Activated T-cell treated with anti-CD3 and anti-CD28 coated beads, Interleukin-2, amount 50 U/mL, for 72 hours (primary cell): ENCODE results near the gene ACTN1. TPM values are rescaled to one million over a fixed set of nuclear protein-coding genes. Genes with fewer than 3 reads are reported as not detected.

Experiments
- ATAC-seq, 2 donors: fragments of 150-1000 bp; cut with Tn5 transposase; replicated peaks in 1 of 2; 2 replicates each; pipeline ENCODE4 v1.10.0; 2021; ENCODE audit warnings: moderate library complexity in 2 of 2, mild to moderate bottlenecking in 1 of 2
- DNase-seq, 2 donors: peaks; one replicate each; pipeline ENCODE4 v3.0.0; 2021 to 2022; ENCODE audit warnings: mixed read lengths in 1 of 2
- H3K27ac Mint-ChIP-seq: one replicate; pipeline ENCODE4 v1.8.0; 2022; ENCODE audit warnings: mild to moderate bottlenecking, moderate library complexity, mixed read lengths
- H3K27me3 Mint-ChIP-seq: one replicate; pipeline ENCODE4 v1.8.0; 2022; ENCODE audit warnings: low read depth, mixed read lengths
- H3K36me3 Mint-ChIP-seq, 2 donors: one replicate each; pipeline ENCODE4 v1.8.0; 2022; ENCODE audit warnings: mixed read lengths in 2 of 2, mild to moderate bottlenecking in 1 of 2; ENCODE audit not compliant: insufficient read depth in 2 of 2
- H3K4me1 Mint-ChIP-seq: one replicate; pipeline ENCODE4 v1.8.0; 2022; ENCODE audit warnings: low read depth, mixed read lengths
- H3K4me3 Mint-ChIP-seq, 2 donors: one replicate each; pipeline ENCODE4 v1.8.0; 2022; ENCODE audit warnings: mild to moderate bottlenecking in 2 of 2, mixed read lengths in 2 of 2, moderate library complexity in 2 of 2
- H3K9me3 Mint-ChIP-seq, 2 donors: one replicate each; pipeline ENCODE4 v1.8.0; 2022; ENCODE audit warnings: mixed read lengths in 2 of 2
- total RNA-seq, 2 donors: library from RNA; stranded (reverse); gene quantifications; one replicate each; pipeline ENCODE4 v1.2.3, GENCODE V29; 2022

ACTN1 gene
- total RNA-seq, 2 donors from 2014 or later, result 42.6 to 50.7 TPM

DNA sequence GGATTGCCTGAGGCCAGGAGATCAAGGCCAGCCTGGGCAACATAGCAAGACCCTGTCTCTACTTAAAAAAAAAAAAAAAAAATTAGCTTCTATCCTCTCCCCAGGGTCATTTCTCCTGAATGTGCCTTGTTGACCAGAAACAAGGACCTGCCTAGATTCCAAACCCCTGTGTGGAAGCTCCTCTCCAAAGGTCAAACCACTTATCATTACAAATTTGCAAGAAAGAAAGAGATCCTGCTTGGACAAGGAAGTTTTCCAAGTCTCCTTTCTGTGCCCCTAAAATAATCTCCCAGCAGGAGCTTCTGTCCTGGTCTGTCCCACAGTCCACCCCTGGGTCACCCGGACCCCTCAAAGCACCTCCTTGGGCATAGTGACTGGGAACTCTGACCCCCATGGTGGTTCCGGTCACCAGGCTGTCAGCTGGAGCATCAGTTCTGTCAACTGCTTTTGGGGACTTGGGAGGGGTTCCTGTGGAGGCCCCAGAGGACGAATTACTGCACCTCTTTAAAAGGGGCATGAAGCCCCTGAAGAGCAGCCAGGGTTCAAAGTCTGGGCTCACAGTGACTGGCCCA lies 38.4 kb downstream of the ACTN1 start:
- ATAC-seq (no peak), DNase-seq (no peak)
- Mint-ChIP-seq H3K9me3 (no peaks in the 10 kb centered on the region), H3K4me3 (no peak overlapping the region), H3K4me1 (peaks cover 73% of the 10 kb centered on the region), H3K27ac (no peak overlapping the region), H3K36me3 (no peaks in the 10 kb centered on the region), H3K27me3 (no peaks in the 10 kb centered on the region)

DNA sequence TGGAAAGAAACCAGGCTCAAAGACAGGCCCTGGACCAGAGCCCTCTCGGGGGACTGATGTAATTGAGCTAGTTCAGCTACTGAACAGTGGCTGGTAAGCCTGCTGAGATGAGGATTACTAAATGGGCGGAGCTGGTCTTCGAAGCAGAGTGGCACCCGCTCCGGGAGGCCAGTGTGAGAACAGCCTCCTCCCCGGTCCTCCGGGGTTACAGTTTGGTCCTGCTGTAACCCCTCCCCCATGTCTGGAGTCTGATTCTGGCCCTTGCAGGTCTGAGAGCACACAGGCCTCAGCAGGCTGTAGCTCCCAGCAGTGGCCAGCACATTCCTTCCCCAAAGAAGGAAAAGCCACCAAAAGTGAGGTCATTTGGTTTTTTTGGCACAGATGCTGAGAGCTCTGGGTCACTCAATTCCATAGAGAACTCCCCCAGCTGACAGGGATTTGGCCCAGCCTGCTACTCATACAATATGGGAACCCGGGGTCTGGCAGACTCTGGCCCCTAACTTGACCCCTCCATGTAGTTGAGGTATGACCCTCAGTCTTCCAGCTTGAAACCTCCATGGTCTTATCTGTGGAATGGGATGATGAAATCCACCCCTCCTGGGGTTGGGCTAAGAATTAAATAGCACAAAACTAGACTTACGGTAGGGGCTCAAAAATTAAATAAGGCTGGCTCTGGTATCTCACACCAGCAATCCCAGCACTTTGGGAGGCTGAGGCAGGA lies 39.0 kb downstream of the ACTN1 start:
- Mint-ChIP-seq H3K4me1 (peaks cover 71% of the 10 kb centered on the region), H3K4me3 (no peak overlapping the region), H3K27ac (no peak overlapping the region), H3K9me3 (no peaks in the 10 kb centered on the region), H3K27me3 (no peaks in the 10 kb centered on the region), H3K36me3 (no peaks in the 10 kb centered on the region)
- DNase-seq, result no peak
- peak; percentile 36 to 66 for ATAC-seq

DNA sequence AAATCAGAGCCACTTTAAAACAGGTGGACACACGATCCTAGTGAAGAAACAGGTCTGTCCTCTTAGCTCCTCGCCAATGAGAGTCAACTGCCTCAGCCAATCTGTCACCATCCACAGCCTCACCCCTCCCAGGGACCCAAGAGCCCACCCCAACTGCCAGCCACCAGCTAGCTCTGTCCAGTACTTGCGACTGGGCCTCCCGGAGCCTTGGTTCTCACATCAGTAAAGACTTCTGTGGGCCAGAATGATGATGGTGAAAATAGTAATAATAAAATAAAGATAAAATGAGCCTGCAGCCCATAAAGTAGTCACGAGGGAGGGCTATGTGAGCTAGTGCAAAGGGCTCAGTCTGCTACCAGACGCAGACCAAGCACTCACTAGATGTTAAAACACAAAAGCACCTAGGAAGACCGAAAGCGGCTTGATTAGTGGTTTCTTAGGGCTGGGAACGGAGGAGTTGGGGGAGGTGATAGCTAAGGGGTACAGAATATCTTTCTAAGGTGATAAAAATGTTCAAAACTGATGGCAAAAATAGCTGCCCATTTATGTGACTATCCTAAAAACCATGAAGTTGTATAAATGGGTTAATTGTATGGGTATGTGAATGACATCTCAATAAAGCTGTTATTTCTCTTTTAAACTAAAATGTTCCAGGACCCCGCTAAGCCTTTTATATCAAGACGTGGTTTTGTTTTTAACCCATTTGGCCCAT lies 39.8 kb downstream of the ACTN1 start:
- H3K27ac Mint-ChIP-seq, result no peak overlapping the region
- DNase-seq (no peak), ATAC-seq (no peak)
- no peaks in the 10 kb centered on the region for H3K9me3 Mint-ChIP-seq
- H3K4me3 Mint-ChIP-seq, result peak overlapping the region; percentile 29 to 37
- no peaks in the 10 kb centered on the region for H3K27me3 Mint-ChIP-seq
- H3K4me1 Mint-ChIP-seq, result peaks cover 71% of the 10 kb centered on the region
- no peaks in the 10 kb centered on the region for H3K36me3 Mint-ChIP-seq

DNA sequence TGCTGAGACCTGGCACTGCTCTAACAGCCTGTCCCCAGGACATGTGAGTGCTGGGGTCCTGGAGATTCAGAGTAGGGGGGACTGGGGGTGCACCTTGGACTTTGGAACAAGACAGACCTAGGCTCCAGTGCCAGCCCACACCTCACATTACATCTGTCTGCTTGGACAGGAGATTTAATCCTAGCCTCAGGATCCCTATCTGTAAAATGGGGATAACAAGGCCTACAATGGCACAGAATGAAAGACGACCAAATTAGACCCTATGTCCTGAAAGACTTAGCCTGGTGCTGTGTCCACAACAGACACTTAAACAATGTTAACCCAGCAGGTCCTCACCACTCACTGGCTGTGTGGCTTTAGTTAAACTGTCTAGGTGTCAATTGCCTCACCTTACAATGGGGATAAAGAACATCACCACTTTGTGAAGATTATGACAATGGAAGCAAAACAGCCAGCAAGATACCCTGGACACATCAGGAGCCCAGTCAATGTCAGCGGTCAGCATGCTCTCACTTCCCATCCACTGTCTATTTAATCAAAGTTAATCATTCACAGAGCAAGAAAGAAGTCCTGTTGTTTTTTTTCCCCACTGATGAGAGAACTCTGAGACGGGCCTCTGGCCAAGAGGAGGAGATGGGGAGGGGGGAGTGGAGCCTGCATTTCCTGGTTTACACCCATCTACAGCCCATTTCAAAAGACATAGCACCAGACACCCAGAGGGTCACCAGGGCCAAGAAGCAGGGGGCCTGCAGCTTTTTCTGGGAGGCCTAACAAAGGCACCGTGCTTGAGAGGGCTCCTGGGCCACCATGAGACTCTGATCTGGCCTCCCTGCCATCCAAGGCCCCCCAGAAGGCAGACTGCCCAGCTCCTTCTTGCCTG lies 40.6 kb downstream of the ACTN1 start:
- Mint-ChIP-seq H3K9me3 (no peaks in the 10 kb centered on the region), H3K36me3 (no peaks in the 10 kb centered on the region), H3K27ac (peak overlapping the region; percentile 6), H3K4me1 (peaks cover 78% of the 10 kb centered on the region), H3K27me3 (no peaks in the 10 kb centered on the region), H3K4me3 (peak overlapping the region; percentile 9 to 39)
- ATAC-seq (no peak), DNase-seq (no peak)

DNA sequence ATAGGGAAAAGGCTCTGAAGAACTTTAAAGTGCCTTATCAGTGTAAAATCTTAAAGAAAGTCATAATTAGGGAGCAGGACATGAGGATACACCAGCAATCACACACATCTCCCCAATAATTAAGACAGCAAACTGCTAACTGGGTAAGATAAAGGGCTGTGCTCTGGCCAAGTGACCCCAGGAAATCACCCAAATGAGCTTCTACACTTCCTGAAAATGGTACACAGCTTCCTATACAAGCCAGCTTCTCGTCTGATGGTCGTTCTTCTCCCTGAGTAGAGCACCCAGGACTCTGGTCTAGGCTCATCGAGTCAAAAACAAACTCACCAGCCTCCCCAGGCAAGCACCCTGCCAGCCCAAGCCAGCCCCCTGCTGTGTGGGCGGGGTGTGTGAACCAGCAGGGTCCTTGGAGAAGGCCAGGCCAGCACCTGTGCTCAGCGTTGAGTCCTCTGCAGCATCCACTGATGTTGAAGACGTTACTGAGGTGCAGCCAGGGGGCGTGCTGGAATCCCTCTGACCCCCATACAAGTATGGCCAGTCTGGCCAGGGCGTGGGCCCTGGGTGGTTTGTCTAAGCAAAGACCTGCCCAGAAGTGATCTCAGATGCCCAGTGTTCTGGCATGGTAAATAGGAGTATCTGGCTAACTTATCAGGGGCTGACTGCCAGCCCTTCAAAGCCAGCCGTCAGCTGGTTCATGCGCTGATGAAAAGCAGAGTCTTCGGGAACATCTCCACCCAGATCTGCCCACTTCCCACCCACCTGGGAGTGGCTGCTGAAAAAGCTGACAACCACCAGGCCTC lies 41.4 kb downstream of the ACTN1 start:
- no peaks in the 10 kb centered on the region for H3K36me3 Mint-ChIP-seq
- H3K4me1 Mint-ChIP-seq, result peaks cover 79% of the 10 kb centered on the region
- no peaks in the 10 kb centered on the region for H3K27me3 Mint-ChIP-seq
- no peak overlapping the region for H3K27ac Mint-ChIP-seq
- peak; percentile 40 to 42 for DNase-seq
- ATAC-seq, result peak; percentile 56 to 65
- H3K9me3 Mint-ChIP-seq, result no peaks in the 10 kb centered on the region
- peak overlapping the region; percentile 9 to 39 for H3K4me3 Mint-ChIP-seq

DNA sequence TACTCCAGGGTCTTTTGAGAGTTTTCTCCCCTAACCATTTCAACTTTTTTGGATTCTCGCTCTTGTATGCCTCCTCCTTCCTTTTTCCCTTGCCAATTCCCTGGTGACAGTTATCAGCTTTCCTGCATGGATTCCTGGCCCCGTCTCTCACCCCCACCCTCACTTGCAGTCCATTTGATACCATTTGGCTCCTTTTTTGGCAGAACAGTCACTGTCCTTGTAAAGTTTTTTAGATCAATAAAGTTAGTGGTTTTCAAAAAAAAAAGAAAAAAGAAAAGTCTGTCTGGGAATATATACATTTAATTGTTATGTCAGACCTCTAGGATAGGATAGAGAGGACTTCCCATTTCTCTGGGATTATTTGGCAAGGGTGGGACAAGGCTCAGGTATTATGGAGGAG lies 42.1 kb downstream of the ACTN1 start:
- H3K27me3 Mint-ChIP-seq, result no peaks in the 10 kb centered on the region
- ATAC-seq (no peak), DNase-seq (no peak)
- peaks cover 75% of the 10 kb centered on the region for H3K4me1 Mint-ChIP-seq
- H3K36me3 Mint-ChIP-seq, result no peaks in the 10 kb centered on the region
- no peak overlapping the region for H3K4me3 Mint-ChIP-seq
- H3K27ac Mint-ChIP-seq, result no peak overlapping the region
- no peaks in the 10 kb centered on the region for H3K9me3 Mint-ChIP-seq

DNA sequence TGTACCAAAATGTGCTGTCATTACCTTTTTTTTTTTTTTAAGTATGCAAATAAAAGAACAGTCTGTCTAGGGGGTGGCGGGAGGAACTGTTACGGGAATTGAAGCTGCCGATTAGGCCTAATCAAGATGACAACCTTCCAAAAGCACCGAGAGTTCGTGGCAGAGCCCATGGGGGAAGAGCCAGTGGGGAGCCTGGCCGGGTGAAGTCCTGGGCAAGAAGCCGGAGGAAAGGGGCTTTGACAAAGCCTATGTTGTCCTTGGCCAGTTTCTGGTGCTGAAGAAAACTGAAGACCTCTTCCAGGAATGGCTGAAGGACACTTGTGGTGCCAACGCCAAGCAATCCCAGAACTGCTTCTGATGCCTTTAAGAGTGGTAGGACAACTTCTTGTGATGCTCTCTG lies 42.6 kb downstream of the ACTN1 start:
- Mint-ChIP-seq H3K27me3 (no peaks in the 10 kb centered on the region), H3K4me1 (peaks cover 71% of the 10 kb centered on the region), H3K4me3 (no peak overlapping the region), H3K9me3 (no peaks in the 10 kb centered on the region), H3K27ac (peak overlapping the region; percentile 8), H3K36me3 (no peaks in the 10 kb centered on the region)
- ATAC-seq (no peak), DNase-seq (no peak)

DNA sequence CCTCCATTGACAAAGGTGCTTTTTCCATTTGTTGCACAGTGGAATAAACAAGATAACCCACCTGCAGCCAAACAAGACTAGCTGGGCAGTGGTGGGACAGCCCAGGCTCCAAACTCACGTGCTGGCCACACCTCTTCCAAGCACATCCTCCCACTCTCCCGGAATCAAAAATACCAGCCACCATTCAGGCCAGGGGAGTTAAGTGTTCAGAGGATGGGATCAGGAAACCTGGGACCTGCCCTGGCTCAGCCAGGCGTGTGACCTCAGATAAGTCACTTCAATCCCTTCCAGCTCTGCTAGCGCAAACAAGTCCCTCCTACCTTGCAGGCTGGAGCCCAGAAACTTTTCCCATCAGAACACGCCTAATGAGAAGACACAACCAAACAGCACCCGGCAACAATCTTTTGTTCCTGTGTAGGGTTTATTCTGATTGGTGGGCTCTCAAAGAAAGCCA lies 43.3 kb downstream of the ACTN1 start:
- H3K27ac Mint-ChIP-seq, result no peak overlapping the region
- H3K4me3 Mint-ChIP-seq, result no peak overlapping the region
- peaks cover 69% of the 10 kb centered on the region for H3K4me1 Mint-ChIP-seq
- H3K36me3 Mint-ChIP-seq, result peaks cover 0 to 2% of the 10 kb centered on the region in 2 donors
- no peaks in the 10 kb centered on the region for H3K27me3 Mint-ChIP-seq
- no peaks in the 10 kb centered on the region for H3K9me3 Mint-ChIP-seq
- DNase-seq, result no peak
- ATAC-seq, result no peak

DNA sequence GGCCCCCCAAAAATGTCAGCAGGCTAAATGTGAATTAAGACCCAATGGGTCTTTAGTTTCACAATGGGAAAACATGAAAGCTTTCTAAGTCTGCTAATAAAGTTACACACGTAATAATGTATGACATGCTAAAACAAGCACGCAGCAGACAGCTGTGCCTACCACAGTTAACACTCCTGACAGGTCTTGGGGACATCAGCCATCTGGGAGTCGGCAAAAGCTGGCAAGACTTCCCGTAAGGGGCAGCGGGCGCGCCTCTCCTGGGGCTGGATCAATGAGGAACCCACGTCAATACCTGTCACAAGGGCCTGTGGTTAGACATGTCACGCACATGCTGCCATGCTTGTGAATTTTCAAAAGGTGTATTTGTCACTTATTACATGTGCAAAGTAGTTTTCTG lies 45.0 kb downstream of the ACTN1 start:
- Mint-ChIP-seq H3K9me3 (no peaks in the 10 kb centered on the region), H3K27ac (peak overlapping the region; percentile 86), H3K36me3 (peaks cover 0 to 2% of the 10 kb centered on the region in 2 donors), H3K27me3 (no peaks in the 10 kb centered on the region), H3K4me1 (peaks cover 67% of the 10 kb centered on the region), H3K4me3 (peak overlapping the region in 1 of 2 donors; percentile 15)
- no peak for ATAC-seq
- DNase-seq, result no peak

DNA sequence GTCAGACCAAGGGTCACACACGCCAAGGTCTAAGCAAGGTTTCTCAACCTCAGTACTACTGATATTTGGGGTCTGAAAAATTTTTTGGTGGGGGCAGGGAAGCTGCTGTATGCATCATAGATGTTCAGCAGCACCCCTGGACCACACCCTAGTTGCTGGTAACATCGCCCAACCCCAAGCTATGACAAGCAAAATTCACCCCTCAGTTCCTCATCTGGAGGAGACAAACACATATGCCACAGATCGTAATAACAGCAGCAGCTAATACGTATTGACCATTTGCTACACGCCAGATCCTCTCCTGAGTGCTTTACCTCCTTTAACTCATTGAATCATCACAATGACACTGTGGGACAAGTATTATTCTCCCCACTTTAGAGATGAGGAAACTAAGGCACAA lies 46.4 kb downstream of the ACTN1 start:
- Mint-ChIP-seq H3K4me1 (peaks cover 67% of the 10 kb centered on the region), H3K27ac (no peak overlapping the region), H3K36me3 (peaks cover 0 to 2% of the 10 kb centered on the region in 2 donors), H3K4me3 (no peak overlapping the region), H3K9me3 (no peaks in the 10 kb centered on the region), H3K27me3 (no peaks in the 10 kb centered on the region)
- no peak for ATAC-seq
- DNase-seq, result no peak

DNA sequence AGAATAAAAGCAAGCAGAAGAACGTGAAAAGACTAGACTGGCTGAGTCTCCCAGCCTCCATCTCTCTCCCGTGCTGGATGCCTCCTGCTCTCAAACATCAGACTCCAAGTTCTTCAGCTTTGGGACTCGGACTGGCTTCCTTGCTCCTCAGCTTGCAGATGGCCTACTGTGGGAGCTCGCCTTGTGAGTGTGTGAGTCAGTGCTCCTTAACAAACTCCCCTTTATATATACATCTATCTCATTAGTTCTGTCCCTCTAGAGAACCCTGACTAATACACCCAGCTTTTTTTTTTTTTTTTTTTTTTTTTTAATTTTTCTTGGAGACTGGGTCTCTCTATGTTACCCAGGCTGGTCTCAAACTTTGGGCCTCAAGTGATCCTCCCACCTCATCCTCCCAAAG lies 46.9 kb downstream of the ACTN1 start:
- Mint-ChIP-seq H3K36me3 (peaks cover 0 to 2% of the 10 kb centered on the region in 2 donors), H3K4me1 (peaks cover 64% of the 10 kb centered on the region), H3K4me3 (no peak overlapping the region), H3K27ac (no peak overlapping the region), H3K9me3 (peaks cover 0 to under 1% of the 10 kb centered on the region in 2 donors), H3K27me3 (no peaks in the 10 kb centered on the region)
- ATAC-seq, result no peak
- no peak for DNase-seq

DNA sequence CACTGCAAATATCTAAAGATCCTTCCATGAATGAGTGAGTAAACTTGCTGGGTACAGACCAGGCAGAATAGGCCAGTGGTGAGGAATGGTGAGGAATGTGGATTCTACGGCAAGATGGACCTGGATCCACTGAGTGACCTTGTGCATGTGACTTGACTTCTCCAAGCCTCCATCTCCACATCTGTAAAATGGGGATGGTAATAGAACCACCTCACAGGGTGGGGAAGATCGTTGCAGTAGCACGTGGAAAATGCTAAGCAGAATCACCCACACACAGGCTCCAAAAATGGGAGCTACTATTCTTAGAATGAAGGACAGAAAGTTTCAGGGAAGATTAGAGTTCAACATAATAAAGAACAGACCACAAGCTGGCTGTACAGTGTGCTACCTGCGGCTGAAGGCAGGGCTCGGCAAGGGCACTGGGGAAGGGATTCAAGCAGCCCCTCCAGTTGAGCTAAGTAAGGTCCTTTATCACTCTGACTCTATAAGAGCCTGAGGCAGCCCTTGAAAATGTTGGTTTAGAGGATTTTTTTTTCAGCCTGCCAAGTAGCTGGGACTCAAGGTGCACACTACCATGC lies 47.5 kb downstream of the ACTN1 start:
- Mint-ChIP-seq H3K4me3 (no peak overlapping the region), H3K9me3 (peaks cover 2 to 7% of the 10 kb centered on the region in 2 donors), H3K36me3 (peaks cover 4 to 7% of the 10 kb centered on the region in 2 donors), H3K27me3 (no peaks in the 10 kb centered on the region), H3K4me1 (peaks cover 57% of the 10 kb centered on the region), H3K27ac (no peak overlapping the region)
- no peak for ATAC-seq
- DNase-seq, result no peak
